GM18505 (cell line): ENCODE results near the gene FKBP1B.

Source experiments
- ATAC-seq: cut with Tn5 transposase; IDR thresholded peaks from one replicate; pipeline ENCODE4 v1.9.1; 2021; ENCODE audit not compliant: unreplicated experiment
- POLR2A ChIP-seq: IDR thresholded peaks from 4 replicates; pipeline ENCODE4 v1.6.1; 2011; ENCODE audit warnings: borderline replicate concordance; ENCODE audit not compliant: insufficient read depth, insufficient read length; ENCODE audit errors: extremely low read depth

FKBP1B gene

DNA sequence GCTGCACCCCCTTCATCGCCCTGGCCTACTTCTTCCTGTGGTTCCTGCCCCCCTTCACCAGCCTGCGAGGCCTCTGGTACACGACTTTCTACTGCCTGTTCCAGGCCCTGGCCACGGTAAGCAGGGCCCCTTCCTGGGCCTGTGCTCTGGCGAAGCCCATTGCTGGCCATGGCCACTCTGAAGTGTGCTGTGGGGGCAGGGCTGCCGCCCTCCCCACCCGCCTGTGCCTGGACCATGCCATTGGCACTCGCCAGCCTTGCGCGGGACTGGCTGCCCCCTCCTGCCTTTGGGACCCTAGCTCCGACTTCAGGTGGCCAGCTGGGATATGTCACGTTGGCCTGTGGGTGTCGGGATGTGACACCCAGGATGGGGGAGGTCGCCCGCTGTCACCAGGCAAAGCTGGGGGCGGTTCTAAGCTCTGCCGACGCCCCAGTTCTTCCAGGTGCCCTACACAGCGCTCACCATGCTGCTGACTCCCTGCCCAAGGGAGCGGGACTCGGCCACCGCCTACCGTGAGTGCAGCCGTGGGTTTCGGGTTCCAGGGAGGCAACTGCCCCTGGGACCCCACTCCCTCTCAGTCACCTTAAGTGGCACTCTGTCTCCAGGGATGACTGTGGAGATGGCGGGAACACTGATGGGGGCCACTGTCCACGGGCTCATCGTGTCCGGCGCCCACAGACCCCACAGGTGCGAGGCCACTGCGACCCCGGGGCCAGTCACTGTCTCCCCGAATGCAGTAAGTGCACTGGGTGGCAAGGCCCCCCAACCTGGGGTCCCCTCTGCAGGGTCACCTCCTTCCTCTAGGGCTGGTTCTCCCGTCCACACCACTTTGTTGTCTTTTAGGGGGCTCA is 32.5 kb upstream of the FKBP1B start:
- no peak for ATAC-seq
- TF ChIP-seq POLR2A: no peak

DNA sequence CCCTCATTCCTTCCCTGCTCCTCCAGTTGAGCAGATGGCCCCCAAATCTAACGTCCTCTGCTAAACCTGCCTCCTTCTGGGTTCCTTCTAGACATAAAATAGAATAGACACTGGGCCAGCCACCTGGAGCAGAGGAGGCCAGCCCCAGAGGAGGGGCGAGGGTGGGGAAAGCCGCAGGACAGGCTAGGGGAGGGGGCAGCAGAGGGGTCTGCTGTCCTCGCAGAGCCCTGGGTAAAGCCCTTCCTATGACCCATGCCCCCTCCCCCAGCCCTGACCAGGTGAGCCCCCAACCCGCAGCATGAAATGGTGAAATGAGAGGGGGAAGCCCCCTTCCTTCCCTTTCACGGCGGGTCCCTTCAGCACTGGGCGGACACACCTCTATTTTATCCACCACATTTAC is 31.8 kb upstream of the FKBP1B start:
- no peak for ATAC-seq
- no peak for TF ChIP-seq POLR2A

DNA sequence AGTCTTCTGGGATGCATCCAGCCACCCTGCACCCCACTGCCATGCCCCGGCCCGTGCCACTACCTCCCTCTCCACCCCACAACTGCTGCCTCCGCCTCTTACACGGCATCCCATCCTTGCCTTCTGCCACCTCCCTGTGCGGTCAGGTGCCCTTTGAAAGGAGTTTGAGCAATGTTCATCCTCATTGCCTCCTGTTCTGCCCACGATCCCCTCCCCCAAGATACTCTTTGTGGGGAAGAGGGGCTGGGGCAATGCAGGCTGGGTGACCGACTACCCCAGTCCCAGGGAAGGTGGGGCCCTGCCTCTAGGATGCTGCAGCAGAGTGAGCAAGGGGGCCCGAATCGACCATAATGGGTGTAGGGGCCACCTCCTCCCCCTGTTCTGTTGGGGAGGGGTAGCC is 31.3 kb upstream of the FKBP1B start:
- no peak for TF ChIP-seq POLR2A
- ATAC-seq: no peak

DNA sequence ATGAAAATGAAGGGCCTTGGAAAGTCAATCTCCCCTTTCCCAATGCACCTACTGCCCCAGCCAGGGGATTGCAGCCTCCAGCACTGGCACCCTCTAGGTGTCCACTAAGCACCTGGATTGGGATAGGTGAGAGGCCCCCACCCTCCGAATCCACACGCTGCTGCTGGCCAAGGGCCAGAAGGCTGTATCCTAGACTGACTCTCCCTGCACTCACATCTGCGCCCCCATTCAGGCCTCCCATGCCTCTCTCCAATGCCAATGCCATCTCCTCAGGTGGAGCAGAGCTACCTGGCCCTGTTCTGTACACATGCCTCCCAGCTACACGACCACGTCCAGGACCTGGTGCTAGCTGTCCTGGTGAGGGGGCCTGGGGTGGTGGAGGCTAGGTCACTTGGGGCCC is 29.8 kb upstream of the FKBP1B start:
- no peak for TF ChIP-seq POLR2A
- no peak for ATAC-seq

GRCh38 chr2:24020244-24020643 is 29.3 kb upstream of the FKBP1B start:
- ATAC-seq: no peak
- TF ChIP-seq POLR2A: no peak

DNA sequence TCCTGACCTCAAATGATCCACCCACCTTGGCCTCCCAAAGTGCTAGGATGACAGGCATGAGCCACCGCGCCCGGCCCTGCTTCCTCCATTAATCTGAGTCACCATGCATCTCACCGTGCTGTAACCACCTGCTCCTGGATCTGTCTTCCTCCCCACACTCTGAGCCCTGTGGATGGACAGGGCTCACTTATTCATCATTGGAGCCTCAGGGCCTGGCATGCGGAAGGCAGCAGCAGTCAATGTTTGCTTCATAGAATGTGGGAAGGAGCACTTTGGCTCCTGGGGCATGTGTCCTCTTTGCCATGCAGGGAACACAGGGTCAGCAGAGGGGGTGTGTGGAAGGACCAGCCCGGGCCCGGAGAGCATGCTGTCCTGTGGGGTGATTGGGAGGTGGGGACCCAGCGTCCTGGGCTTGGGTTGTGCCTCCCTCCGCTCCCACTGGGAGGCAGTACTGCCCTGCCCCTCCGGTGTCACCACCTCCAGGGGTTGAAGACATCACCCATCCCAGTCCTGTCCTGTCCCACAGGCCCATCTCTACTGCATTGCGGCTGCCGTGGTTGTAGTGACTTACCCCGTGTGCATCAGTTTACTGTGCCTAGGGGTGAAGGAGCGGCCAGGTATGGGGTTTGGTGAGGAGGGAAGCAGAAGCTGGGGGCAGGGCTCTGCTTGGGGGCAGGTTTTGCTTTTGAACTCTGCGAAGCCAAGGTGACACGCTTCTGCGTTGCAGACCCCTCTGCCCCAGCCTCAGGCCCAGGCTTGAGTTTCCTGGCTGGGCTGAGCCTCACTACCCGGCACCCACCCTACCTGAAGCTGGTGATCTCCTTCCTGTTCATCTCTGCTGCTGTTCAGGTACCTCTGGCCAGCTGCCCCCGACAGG is 28.2 kb upstream of the FKBP1B start:
- ATAC-seq: no peak
- no peak for TF ChIP-seq POLR2A

DNA sequence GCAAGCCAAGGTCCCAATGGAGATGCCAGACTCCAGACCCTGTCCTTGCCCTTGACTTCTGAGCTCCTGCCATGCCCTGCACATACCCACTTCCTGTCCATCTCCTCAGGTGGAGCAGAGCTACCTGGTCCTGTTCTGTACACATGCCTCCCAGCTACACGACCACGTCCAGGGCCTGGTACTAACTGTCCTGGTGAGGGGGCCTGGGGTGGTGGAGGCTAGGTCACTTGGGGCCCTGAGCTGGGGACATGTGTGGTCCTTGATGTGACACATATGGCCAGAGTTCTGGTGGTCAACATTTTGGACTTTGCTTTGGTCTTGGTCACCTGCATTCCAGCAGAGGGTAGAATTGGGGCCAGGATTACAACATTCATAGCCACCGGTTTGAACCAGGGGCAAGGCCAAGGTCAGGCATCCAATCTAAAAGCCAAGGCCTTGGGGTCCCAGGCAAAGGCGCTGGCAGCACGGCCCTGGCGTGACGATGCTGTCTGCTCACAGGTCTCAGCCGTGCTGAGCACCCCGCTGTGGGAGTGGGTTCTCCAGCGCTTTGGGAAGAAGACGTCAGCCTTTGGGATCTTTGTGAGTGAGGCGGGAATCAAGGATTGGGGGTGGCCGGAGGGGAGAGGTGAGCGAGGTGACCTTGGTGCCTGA is 27.1 kb upstream of the FKBP1B start:
- no peak for TF ChIP-seq POLR2A
- no peak for ATAC-seq

GRCh38 chr2:24022975-24023575 is 26.5 kb upstream of the FKBP1B start:
- ATAC-seq: no peak
- TF ChIP-seq POLR2A: no peak

DNA sequence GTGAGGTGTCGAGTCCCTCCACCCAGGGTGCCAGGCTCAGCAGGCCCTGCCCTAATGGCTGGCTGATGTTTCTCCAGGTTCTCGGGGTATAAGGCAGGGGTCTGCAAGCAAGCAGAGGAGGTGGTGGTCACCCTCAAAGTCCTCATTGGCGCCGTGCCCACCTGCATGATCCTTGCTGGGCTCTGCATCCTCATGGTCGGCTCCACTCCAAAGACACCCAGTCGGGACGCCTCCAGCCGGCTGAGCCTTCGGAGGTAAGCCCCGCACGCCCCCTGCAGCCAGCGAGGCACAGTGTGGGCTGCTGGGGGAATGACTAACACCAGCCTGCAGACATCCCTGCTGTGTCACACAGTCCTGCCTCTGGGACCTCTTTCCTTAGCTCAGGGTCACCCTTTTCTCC is 25.5 kb upstream of the FKBP1B start:
- TF ChIP-seq POLR2A: no peak
- no peak for ATAC-seq

DNA sequence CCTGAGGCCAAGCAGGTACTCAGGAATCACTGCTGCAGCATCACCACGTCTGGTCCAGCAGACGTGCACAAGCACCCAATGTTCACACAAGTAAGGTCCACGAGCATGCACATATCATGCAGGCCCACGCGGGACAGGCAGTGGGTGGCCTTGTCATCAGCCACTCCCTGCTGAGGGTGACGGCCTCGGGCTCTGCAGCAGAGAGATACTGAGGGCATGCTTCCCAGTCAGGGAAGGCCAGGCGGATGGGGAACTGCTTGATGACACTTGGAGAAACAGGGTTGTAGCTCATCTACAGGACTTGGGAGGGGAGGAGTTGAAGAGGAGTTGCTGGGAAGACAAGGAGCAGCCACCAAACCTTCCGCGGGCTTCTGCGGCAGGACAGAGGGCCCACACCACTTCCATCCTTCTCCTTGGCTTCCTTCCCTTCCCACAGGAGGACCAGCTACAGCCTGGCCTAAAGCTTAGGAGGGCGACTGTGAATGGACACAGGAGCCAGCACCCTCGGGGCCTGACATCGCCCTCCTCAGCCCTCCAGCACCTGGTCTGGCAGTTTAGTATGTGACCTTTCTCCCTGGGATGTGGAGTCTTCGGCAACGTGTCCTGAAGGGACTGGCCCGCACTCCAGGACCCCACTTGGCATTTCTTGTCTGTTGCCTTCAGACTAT is 24.4 kb upstream of the FKBP1B start:
- ATAC-seq: no peak
- no peak for TF ChIP-seq POLR2A

DNA sequence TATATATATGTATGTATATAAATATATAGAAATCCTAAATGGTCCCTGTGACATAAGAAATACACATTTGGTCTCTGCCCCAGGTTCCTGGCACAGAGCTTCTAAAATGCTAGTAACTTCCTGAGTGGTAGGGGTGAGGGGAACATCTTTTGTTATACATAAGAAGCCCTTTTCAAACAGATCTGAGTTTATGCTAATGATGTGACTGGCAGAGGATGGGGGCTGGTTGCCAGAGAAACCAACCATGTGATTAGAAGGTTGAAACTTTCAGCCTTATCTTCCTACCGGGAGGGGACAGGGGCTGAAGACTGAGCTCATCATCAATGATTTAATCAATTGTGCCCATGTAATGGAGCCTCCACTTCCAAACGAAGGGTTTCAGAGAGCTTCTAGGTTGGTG is 23.3 kb upstream of the FKBP1B start:
- no peak for TF ChIP-seq POLR2A
- ATAC-seq: no peak

- TF ChIP-seq POLR2A: no peak
- no peak for ATAC-seq
Observed at GRCh38 chr2:24038786-24039499, 10.6 kb upstream of the FKBP1B start.
